Measurements from ENCODE around the gene RWDD4.

DNA sequence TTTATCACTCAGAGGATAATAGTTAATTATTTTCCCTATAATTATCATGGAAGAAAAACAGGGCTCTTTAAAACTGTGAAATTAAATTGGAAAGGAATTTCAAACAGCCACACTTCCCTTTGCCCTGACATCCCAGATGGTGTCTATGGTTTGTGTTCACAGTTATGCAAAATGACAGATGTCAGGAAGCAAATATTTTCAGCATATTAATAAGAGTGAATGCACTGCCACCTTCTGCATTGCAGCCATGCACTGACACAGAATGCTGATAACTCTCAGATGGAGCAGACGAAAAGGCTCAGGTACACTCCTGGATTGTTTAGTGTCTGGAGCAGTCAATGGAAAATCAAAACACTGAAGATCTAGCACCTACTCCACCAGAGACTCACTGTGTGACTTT is 57.6 kb downstream of the RWDD4 start:
- no peak for TF ChIP-seq POLR2A (IDR thresholded peaks at IDR 0.05)
- no peak for TF ChIP-seq CTCF (IDR thresholded peaks at IDR 0.05)
